Airway epithelial cell (primary cell): ENCODE results near the gene KBTBD2. TPM values are rescaled to one million over a fixed set of nuclear protein-coding genes. Genes with fewer than 3 reads are reported as not detected.

Experiments used
- total RNA-seq: library from RNA; depleted of rRNA; stranded (reverse); fragments of >200 nt; gene quantifications from 2 replicates; pipeline ENCODE4 v1.2.3, GENCODE V29; 2015

The KBTBD2 gene
- 13.5 and 15.4 TPM in 2 replicates for total RNA-seq

DNA sequence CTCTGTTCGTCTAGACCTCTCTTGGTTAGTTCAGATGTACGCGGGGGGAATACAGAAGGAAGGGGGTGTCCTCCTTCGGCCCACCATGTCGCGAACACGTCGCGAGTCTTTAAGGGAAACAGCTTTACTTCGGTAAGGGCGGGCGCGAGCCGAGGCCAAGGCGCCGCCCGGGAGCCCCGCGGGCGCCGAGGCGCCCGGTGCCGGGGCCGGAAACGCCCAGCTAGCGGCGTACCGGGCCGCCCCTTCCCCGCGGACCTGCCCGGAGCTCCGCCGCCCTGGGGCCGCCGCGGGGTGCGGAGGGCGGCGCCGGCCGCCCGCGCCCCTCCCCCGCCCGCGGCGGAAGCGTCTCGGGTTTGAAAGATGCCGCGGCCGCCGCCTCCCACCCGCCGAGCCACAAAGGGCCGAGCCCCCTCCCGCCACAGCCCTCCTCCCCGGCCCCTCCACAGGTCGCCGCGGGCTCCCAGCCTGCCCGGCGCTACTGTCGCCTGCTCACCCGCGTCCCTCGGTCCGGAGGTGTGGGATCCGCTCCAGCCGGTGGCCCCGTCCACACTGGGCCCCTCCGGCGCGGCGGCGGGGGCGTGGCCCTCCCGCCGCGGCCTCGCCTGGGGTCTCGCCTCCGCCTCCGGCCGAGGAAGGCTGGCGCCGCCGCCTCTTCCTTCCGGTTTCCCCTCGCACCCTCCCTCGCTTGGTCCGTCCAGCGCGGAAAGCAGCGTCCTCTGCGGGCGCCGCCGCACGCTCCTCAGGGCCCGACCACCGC is at the start of gene KBTBD2:
Gene KBTBD2 (minus strand): TSS at position 718 of the 757 bp plus-strand sequence. CDS start 12,156 bp downstream, outside the sequence.

Other genes with a start within 250 kb of the KBTBD2 start
- gene FKBP9, start 65.7 kb upstream of the KBTBD2 start, total RNA-seq, result 136 and 152 TPM in 2 replicates
- 17.4 and 20.3 TPM in 2 replicates for gene NT5C3A, start 171.0 kb upstream of the KBTBD2 start, total RNA-seq
- gene RP9, start 217.6 kb upstream of the KBTBD2 start, total RNA-seq, result 8.6 and 10.5 TPM in 2 replicates
- 2.7 and 5.7 TPM in 2 replicates for gene BBS9, start 237.8 kb upstream of the KBTBD2 start, total RNA-seq